CD4-positive, alpha-beta T cell treated with Interleukin-2 at 100 ng/mL for 4 hours (primary cell): ENCODE measurements around the gene ANKFY1.

Source experiments
- DNase-seq: peaks from one replicate; pipeline ENCODE4 v3.0.0-alpha.2; 2020; ENCODE audit warnings: low spot score

The ANKFY1 gene, protein sequence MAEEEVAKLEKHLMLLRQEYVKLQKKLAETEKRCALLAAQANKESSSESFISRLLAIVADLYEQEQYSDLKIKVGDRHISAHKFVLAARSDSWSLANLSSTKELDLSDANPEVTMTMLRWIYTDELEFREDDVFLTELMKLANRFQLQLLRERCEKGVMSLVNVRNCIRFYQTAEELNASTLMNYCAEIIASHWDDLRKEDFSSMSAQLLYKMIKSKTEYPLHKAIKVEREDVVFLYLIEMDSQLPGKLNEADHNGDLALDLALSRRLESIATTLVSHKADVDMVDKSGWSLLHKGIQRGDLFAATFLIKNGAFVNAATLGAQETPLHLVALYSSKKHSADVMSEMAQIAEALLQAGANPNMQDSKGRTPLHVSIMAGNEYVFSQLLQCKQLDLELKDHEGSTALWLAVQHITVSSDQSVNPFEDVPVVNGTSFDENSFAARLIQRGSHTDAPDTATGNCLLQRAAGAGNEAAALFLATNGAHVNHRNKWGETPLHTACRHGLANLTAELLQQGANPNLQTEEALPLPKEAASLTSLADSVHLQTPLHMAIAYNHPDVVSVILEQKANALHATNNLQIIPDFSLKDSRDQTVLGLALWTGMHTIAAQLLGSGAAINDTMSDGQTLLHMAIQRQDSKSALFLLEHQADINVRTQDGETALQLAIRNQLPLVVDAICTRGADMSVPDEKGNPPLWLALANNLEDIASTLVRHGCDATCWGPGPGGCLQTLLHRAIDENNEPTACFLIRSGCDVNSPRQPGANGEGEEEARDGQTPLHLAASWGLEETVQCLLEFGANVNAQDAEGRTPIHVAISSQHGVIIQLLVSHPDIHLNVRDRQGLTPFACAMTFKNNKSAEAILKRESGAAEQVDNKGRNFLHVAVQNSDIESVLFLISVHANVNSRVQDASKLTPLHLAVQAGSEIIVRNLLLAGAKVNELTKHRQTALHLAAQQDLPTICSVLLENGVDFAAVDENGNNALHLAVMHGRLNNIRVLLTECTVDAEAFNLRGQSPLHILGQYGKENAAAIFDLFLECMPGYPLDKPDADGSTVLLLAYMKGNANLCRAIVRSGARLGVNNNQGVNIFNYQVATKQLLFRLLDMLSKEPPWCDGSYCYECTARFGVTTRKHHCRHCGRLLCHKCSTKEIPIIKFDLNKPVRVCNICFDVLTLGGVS

DNA sequence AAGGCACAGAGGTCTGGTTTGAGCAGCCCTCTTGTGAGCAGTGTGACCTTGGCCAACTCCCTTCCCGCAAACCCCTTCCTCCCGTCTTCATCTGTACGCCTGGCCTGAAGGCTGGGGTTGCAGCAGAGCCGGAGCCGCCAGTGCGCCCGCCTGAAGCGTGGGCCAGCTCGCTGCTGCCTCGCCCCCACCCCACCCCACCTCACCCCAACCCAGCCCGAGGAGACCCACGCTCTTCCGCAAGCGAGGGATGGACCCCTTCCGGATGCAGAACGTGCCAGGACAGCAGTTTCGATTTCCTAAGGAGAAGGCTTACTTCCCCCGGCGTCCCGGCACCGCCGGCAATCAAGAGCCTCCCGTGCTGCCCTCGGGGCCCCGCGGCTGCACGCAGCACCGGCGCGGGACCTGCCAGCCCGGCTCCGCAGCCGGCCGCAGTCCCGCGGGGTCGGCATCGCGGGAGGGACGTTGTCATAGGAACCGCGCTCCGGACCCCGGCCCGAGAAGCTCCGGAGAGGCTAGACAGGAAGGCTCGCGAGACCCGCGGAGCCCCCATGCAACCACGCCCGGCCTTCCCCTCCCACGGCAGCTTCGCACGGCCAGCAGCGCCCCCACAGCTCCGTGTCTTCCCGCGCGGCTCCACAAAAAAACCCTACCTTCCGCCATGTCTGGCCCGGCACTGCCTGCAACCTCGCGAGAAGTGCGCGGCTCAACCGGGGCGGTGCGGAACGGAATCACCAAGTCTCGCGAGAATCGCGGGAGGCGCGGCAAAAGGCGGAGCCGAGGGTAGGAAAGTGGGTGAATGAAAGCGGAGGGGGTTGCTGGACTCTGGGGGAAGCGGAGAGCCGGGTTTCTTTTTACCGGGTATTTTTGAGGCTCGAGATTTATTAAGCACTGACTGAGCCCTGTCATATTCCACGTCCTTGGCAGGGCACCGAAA, at the start of gene ANKFY1:
Gene ANKFY1, minus strand, starts transcription at position 698 of the 934 bp plus-strand sequence. Its CDS starts 38 bp downstream, at position 660.
- DNase-seq, result peak; percentile 98

DNA sequence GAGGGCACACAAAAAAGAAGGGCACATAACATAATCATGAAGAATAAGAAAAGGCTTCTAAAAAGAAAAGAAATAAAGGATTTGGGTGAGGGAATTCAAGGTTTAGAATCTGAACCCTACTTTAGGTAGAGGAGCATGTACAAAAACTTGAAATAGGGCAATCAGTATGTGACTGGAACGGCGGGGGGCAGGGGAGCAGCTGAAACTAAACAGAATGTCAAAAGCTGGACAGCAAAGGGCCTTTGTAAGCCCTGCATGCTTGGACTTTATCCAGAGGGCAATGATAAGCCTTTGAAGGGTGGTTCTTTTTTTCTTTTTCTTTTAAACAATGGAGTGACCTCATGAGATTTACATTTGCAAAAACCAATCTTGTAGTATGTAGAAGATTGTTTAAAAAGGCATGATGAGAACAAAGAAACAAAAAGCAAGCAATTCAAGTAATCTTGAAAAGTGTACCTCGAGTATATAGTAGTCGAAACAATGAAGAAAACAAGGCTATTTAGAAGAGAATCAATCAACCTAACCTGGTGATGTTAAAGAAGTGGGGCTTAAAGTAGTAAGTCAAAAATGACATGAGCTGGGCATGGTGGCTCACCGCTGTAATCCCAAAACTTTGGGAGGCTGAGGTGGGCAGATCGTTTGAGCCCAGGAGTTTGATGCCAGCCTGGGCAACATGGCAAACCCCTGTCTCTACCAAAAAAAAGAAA, 46.7 kb upstream of the ANKFY1 start:
- no peak for DNase-seq

DNA sequence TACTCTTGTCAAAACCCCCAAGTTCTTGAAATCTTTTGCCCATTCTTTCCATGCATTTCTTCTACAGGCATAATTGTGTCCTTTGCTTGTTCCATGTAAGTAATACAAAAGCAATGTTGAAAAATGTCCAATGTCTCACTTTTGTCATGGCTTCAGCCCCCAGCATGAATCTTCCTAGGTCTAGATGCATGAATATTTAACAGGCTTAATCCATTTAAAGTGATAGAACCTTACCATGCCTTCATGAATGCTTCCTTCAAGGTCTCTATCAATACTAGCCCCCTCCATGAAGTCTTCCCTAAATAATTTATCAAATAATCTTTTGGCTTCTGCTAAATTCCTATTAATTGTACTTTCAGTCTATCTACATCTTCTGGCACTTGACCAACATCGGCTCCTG, 46.1 kb upstream of the ANKFY1 start:
- DNase-seq, result no peak

DNA sequence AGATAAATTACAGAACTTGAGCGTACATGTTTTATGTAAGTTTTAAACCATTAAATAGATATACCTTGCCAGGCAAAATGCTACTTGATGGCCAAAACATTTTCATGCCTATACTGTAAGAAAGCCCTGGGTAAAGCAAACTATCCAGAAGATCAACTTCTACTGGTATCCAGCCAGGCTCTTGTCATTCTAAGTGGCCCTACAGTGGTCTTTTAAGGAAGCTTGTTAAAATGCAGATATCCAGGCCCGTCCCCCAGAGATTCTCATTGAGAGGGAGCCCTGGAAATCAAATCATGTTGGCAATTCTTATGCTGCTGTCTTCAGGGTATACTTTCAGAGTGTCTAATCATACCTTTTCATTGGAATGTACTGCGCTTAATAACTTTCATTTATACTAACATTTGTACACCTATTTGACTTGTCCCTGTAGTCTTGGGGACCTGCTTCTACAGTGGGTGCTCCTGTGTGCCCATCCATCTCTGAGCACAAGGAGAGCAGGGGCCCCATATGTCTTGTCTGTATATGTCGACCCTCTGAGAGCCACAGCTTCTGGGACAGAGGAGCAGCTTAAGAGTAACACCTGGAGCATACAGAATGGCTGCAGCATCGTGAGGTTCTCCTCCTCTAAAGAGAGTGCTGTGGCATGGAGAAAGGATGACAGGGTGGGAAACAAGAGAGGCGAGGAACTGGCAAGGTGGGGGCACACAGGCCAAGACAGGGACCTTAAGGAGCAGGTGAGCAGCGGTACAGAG, 43.6 kb upstream of the ANKFY1 start:
- no peak for DNase-seq

DNA sequence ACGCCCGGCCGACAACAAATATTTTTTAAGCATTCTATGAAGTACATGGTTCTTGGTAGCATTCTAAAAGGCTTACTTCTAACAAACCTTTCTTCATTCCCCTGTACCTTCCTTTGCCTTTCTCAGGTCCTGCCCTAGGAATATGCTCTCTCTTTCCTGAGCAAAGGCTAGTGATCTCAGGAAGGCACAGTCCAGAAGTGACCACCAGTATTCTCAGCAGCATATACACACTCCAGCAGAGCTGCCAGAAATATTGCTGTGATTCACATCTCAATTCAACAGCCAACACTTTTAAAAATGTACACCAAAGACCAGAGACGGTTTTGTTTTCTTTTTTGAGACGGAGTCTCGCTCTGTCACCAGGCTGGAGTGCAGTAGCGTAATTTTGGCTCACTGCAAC, 41.4 kb upstream of the ANKFY1 start:
- DNase-seq, result no peak

DNA sequence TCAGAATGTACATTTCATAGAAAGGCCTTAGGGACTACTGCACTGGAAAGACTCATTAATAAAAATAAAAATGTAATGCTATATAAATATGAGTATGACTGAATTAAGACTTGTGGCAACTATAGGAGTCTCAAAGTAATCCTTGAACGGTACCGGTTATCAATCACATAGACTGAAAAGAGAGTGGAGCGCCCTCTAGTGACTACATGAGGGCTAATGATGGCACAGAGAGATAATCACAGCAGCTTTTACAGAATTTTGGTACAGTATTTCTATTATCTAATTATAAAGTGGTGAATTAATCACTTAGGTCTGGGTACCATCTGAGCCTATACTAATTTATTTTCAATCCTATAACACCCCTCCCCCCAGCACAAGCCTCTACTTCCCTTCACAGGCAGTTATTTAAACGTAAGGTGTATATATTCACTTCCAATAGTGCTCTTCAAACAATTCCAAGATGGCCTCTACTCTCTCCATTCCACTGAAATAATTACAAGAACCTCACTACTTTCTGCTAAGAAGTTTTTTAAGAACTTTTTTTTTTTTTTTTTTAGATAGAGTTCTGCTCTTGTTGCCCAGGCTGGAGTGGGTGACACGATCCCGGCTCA, 40.7 kb upstream of the ANKFY1 start:
- DNase-seq, result peak; percentile 74

DNA sequence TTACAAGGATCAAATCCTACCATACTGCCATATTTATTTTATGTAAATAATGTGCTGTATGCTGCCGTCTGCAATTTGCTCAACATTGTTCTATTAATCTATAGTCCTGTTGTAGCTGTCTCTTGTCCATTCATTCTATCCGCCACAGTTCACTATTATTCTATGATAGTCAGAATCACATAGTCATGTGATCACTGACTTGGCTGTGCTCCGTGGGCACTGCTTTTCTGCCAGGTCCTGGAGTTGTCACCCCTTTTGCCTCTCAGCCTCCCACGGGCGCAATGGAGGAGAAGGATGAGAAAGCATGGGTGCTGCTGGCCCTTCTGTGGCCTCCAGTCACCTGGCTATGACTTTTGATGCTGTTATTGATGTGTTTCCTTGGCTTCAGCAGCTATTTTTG, 37.3 kb upstream of the ANKFY1 start:
- DNase-seq, result no peak

DNA sequence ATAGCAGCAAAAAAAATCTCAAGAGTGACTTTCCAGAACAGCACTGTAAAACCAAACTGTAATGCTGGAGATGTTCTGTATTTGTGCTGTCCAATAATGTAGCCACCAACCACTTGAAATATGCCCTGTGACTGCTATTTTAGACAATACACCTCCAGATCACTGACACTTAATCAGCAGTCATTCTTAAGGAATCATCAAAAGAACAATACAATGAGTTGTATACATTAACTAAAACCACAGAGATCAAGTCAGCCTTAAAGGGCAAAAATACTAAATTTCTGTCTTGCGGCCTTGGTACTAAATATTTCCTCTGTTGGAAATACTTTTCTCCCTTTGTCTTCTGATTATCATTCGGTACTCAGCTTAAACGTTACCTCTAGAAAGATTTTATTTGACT, 33.6 kb upstream of the ANKFY1 start:
- DNase-seq, result no peak

DNA sequence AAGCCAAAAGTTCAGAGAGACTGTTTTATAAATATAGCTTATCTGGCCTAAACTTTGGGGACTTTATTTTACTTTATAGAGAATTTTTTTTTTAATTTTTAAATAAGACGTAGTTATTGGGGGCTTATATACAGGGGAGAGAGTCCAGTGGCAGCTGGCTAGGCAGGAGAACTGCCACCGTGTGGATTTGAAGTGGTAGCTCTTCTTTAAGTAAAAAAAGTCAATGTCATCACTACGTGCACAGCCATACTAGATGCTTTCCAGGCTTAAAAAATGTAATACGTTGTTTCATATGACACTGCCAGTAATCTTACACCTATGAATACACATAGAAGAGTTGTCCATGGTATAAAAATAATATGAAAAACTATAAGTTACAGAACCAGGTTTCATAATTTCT, 31.9 kb upstream of the ANKFY1 start:
- no peak for DNase-seq

DNA sequence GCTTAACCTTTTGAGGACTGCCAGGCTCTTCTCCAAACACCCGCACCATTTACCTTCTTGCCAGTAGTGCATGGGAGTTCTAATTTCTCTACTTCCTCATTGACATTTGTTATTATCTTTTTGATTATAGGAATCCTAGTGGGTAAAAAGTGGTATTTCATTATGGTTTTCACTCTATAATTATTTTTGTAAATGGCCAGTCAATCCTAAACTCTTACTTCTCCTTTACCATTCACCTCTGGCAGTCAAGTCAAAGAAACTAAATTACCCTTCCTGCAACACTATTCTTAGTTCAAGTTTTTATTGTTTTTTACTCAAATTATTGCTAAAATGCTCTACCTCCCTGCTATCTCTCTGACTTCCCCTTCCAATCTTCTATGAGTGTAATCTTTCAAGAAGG, 29.8 kb upstream of the ANKFY1 start:
- no peak for DNase-seq

DNA sequence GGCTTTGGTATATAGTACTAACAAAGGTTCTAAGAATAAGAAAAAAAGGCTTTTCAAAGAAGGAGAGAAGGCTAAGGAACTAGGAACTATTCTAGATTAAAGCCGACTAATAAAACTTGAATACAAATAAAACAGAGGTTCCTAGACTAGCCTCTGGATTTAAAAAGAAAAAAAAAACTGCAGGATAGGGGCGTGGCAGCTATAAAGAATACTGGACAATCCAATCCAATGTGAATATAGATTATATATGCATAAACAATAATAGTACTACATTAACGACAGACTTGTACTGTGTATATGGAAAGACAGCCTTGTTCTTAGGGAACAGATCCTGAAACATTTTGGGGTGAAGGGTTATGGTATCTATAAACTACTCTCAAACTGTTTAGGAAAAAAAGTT, 23.9 kb upstream of the ANKFY1 start:
- DNase-seq, result no peak

DNA sequence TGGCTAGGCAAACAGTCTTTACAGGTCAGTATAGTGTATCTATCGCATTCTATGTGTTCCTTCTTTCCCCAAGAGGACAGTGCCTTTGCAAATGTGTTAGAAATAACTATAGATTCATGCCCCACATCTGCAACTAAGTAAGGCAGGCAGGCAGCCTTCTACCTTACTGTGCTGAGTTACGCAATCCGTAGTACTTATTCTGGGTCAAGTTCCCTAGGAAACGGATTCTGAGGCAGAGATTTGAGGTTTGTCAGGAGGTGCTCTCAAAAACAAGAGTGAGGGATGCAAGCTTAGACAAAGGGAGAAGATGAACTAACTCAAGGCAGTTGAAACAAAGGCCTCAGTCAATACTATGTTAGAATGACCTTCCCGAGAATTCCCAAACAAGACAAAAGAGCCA, 12.7 kb upstream of the ANKFY1 start:
- no peak for DNase-seq

DNA sequence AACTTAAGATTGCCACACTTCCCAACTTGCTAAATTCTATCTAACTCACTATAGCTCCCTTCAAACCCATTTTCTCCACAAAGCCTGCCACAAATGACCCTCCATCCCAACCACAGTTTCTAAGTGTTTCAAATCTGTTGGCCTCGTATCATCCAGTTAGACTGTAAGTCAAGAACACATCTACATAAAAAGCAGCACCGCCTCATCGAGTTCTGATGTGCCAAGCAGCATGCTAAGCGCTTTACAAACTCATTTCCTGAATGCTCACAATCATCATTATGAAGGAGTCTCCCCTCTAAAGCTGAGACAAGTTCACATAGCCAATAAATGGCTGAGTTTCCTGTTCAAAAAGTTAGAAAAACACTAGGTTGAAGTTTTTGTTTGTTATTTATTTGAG, 9.2 kb upstream of the ANKFY1 start:
- no peak for DNase-seq

DNA sequence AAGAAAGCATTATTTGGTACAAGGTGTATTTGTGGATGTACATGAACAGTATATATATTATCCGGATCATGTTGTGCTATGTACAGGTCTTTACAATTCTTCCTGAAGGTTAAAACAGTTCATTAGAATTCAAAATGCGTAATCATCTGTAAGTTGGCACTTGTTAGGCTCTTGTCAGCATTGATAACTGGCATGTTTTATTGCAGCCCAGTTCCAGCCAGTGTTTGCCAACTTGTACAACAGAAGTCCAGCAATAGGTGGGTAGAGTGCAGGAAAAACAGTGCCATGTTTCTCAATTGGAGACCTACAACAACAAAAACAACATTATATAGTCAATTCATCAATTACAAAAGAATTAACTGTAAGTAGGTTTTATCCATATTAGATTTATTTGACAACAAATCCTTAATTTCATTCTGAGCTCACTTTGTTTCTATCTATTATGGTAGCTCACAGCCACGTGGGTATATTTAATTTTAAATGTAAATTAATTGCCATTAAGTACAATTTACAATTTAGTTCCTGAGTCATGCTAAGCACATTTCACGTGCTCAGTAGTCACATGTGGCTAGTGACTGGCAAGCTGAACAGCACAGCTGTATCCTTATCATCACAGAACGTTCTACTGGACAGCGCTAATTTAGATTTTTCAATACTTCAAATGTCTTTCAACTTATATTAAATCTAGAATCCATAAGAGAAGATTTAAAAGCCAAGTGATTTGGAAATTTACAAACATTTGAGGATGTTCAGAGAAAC, 8.6 kb upstream of the ANKFY1 start:
- DNase-seq, result no peak

DNA sequence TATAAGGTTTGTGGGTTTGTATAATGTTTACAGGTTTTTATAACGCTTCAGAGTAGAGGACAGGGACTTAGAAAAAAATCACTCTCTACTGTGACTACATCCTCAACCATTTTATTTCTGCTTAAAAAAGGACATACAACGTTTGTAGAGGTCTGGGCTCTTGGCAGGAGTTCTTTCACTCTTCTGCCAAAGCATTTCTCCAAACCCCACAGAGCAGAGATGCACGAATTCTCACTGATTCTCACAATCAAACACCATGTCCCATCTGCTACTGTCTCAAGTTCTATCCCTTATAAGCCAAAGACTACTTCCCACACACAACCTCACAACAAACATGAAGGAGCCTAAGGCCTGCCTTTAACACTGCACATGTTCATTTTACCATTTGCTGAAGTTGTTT, 7.0 kb upstream of the ANKFY1 start:
- no peak for DNase-seq

DNA sequence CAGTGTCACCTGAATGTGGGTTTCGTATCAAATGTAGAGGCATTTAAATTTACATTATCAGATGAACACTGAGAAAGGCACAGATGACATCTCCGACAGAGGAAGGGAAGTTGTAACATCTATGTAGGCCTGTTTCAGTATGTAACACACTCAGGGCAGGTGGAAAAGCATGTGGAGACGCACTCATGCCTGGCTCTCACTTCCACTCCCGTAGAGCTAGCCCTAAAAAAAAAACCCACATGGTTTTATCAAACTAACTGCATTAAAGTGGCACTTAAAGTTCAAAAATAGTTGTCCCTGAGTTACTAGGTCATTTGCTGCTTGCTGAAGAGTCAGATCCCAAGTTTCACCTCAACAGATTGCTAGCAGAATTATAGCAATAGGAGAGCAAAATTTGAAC, 6.1 kb upstream of the ANKFY1 start:
- DNase-seq, result no peak

DNA sequence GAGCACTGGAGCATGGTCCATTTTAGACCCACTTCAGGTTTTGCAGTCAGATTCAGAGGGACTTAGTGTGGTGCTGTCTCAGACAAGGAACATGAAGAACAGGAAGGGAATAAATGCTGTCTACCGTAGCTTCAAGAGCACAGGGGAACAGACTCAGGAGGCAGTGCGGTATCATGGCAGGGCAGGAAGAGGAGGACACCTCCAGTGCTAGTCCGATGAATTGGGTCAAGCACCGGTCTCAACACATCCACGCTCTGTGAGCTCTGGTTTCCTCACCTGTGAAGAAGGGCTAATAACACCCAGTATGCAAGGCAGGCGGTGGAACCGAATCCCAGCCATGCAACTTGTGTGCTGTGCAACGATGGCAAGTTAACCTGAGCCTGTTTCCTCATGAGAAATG, 3.6 kb upstream of the ANKFY1 start:
- DNase-seq, result no peak

DNA sequence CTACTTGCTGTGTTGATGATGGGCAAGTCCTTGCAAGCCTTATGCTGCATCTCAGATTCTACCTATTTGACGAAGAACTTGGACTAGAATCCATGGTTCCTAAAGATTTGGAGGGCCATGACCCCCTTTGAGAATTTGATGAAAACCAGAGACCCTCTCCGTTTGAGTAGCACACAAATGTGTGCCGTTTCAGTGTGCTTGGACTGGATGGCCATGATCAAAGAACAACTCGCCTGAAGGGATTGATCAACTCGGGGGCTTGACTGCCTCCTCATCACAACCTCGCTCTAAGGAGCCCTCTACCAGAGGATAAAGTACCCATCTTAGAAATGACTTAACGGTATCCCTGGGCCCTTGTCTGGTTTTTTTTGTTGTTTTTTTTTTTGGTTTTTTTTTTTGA, 2.8 kb upstream of the ANKFY1 start:
- DNase-seq, result no peak

DNA sequence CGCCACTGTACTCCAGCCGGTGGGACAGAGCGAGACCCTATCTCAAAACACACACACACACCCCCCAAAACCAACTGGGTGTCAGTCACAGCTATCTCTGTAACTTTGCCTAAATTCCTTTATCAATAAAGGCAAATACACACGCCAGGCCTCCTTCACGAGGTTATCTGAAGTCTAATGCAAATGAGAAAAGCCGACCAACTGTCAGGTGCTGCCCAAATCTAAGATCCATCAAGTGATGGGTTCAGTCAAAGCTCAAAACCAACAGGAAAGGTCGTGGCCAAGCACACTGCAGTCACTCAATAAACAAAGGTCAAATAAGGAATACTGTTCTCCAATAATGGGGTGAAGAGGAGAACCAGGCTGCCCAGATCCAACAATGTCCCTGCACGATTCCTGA, 1.1 kb downstream of the ANKFY1 start:
- no peak for DNase-seq
